ENCODE results near the gene BCLAF3. TPM values are rescaled to one million over a fixed set of nuclear protein-coding genes. Genes with fewer than 3 reads are reported as not detected.

Gene BCLAF3
- total and polyA plus RNA-seq, 2 donors (not counting 1 experiment from before 2014, with no cell fraction given): 3.1 to 21.5 TPM

- WGBS (ENCODE audit: insufficient coverage): 100% methylated on average over 1 of the region's 6 CpGs
- DNase-seq (no peak), ATAC-seq (ENCODE audit: low read depth) (no peak)
- H4K20me1 ChIP-seq (ENCODE audit: control insufficient read depth, insufficient read depth, low read length, poor library complexity, severe bottlenecking): no peaks in the 10 kb centered on the region
- TF ChIP-seq CTCF (IDR thresholded peaks at IDR 0.05): no peak
- TF ChIP-seq EZH2 (IDR thresholded peaks at IDR 0.05; ENCODE audit: borderline replicate concordance, insufficient read depth, low read depth, low read length, poor library complexity, severe bottlenecking): no peak
- CTCF ChIA-PET: no interaction called here
- no peak overlapping the region for H3K27ac ChIP-seq (ENCODE audit: low read length in 2 of 2)
- no peak overlapping the region for H3K27ac Mint-ChIP-seq
- intact Hi-C loops (cut with micrococcal nuclease): no loop called here
- no peaks in the 10 kb centered on the region for H3K9me3 Mint-ChIP-seq (ENCODE audit: insufficient read depth)
- H3K4me2 ChIP-seq (replicated peaks; ENCODE audit: low read depth, low read length, poor library complexity, severe bottlenecking): no peak overlapping the region
- no peaks in the 10 kb centered on the region for H3K27me3 Mint-ChIP-seq
- H3K4me1 Mint-ChIP-seq: peaks cover 1% of the 10 kb centered on the region
- H3K4me3 Mint-ChIP-seq: no peak overlapping the region
- H3K4me3 ChIP-seq (ENCODE audit: control extremely low read depth in 1 of 5, extremely low read depth in 1 of 5, insufficient read depth in 1 of 5, low read depth in 2 of 5, low read length in 4 of 5): no peak overlapping the region
- no peaks in the 10 kb centered on the region for H3K9me3 ChIP-seq (ENCODE audit: control extremely low read depth in 1 of 3, control insufficient read depth in 2 of 3, insufficient read depth in 1 of 3, low read length in 2 of 3)
- H3K36me3 ChIP-seq (replicated peaks in 1 of 2; ENCODE audit: control extremely low read depth in 1 of 2, control insufficient read depth in 1 of 2, extremely low read depth in 1 of 2, insufficient read depth in 2 of 2, low read length in 1 of 2): no peaks in the 10 kb centered on the region
- H3K79me2 ChIP-seq (ENCODE audit: control insufficient read depth, insufficient read depth, low read length): no peaks in the 10 kb centered on the region
- no peaks in the 10 kb centered on the region for H3K27me3 ChIP-seq (replicated peaks in 1 of 4; ENCODE audit: control extremely low read depth in 1 of 4, control insufficient read depth in 3 of 4, insufficient read depth in 4 of 4, low read length in 3 of 4)
- no peaks in the 10 kb centered on the region for H3K4me1 ChIP-seq (ENCODE audit: control insufficient read depth in 2 of 2, insufficient read depth in 2 of 2, low read length in 2 of 2)
- POLR2A ChIA-PET: no interaction called here
- no peak overlapping the region for H2AFZ ChIP-seq (ENCODE audit: insufficient read depth, low read depth, low read length, poor library complexity, severe bottlenecking)
- no peak overlapping the region for H3K9ac ChIP-seq (ENCODE audit: low read length)
These were observed 46.3 kb upstream of the BCLAF3 start for GRCh38 chrX:20037186-20037585.

- H3K9me3 Mint-ChIP-seq (ENCODE audit: insufficient read depth): no peaks in the 10 kb centered on the region
- no peak overlapping the region for H3K9ac ChIP-seq (ENCODE audit: low read length)
- H3K27me3 ChIP-seq (replicated peaks in 1 of 4; ENCODE audit: control extremely low read depth in 1 of 4, control insufficient read depth in 3 of 4, insufficient read depth in 4 of 4, low read length in 3 of 4): no peaks in the 10 kb centered on the region
- H3K4me2 ChIP-seq (replicated peaks; ENCODE audit: low read depth, low read length, poor library complexity, severe bottlenecking): no peak overlapping the region
- CTCF ChIA-PET: interaction anchor here (0.5 kb wide), 1 partner anchor 501 kb away, joined by 3 read pairs; no protein-coding TSS in a partner anchor
- TF ChIP-seq CTCF (IDR thresholded peaks at IDR 0.05): no peak
- no peak for TF ChIP-seq EZH2 (IDR thresholded peaks at IDR 0.05; ENCODE audit: borderline replicate concordance, insufficient read depth, low read depth, low read length, poor library complexity, severe bottlenecking)
- no peaks in the 10 kb centered on the region for H4K20me1 ChIP-seq (ENCODE audit: control insufficient read depth, insufficient read depth, low read length, poor library complexity, severe bottlenecking)
- intact Hi-C loops (cut with micrococcal nuclease): no loop called here
- no CpG with 5 or more reads among the region's 2 CpGs for WGBS (ENCODE audit: insufficient coverage)
- no peaks in the 10 kb centered on the region for H3K79me2 ChIP-seq (ENCODE audit: control insufficient read depth, insufficient read depth, low read length)
- no peaks in the 10 kb centered on the region for H3K36me3 ChIP-seq (replicated peaks in 1 of 2; ENCODE audit: control extremely low read depth in 1 of 2, control insufficient read depth in 1 of 2, extremely low read depth in 1 of 2, insufficient read depth in 2 of 2, low read length in 1 of 2)
- peaks cover 1% of the 10 kb centered on the region for H3K4me1 Mint-ChIP-seq
- H3K27me3 Mint-ChIP-seq: no peaks in the 10 kb centered on the region
- H3K4me3 Mint-ChIP-seq: no peak overlapping the region
- H3K27ac ChIP-seq (ENCODE audit: low read length in 2 of 2): no peak overlapping the region
- no peak overlapping the region for H2AFZ ChIP-seq (ENCODE audit: insufficient read depth, low read depth, low read length, poor library complexity, severe bottlenecking)
- POLR2A ChIA-PET: no interaction called here
- ATAC-seq (ENCODE audit: low read depth) (no peak), DNase-seq (no peak)
- no peak overlapping the region for H3K27ac Mint-ChIP-seq
- no peak overlapping the region for H3K4me3 ChIP-seq (ENCODE audit: control extremely low read depth in 1 of 5, extremely low read depth in 1 of 5, insufficient read depth in 1 of 5, low read depth in 2 of 5, low read length in 4 of 5)
- no peaks in the 10 kb centered on the region for H3K9me3 ChIP-seq (ENCODE audit: control extremely low read depth in 1 of 3, control insufficient read depth in 2 of 3, insufficient read depth in 1 of 3, low read length in 2 of 3)
- no peaks in the 10 kb centered on the region for H3K4me1 ChIP-seq (ENCODE audit: control insufficient read depth in 2 of 2, insufficient read depth in 2 of 2, low read length in 2 of 2)
These were observed 41.3 kb upstream of the BCLAF3 start for GRCh38 chrX:20032201-20032600.
